Liver (tissue), 9 donors: ENCODE data around the gene MIP. TPM values are rescaled to one million over a fixed set of nuclear protein-coding genes. Genes with fewer than 3 reads are reported as not detected.

Experiments
- DNase-seq: peaks from one replicate; pipeline ENCODE4 v3.0.0-alpha.2; 2017; ENCODE audit warnings: low spot score
- H3K27ac ChIP-seq, 2 donors: one replicate each; pipeline ENCODE4 v1.7.0; 2013; ENCODE audit warnings: inconsistent platforms in 2 of 2, low read length in 2 of 2, control low read depth in 1 of 2, low read depth in 1 of 2, mild to moderate bottlenecking in 1 of 2
- H3K27me3 ChIP-seq, 4 donors: one replicate each; pipeline versions ENCODE4 v1.6.1 to v1.7.0; 2013; ENCODE audit warnings: low read length in 3 of 4, inconsistent platforms in 1 of 4, mild to moderate bottlenecking in 1 of 4, moderate library complexity in 1 of 4; ENCODE audit not compliant: control insufficient read depth in 4 of 4, insufficient read depth in 4 of 4
- H3K36me3 ChIP-seq, 4 donors: one replicate each; pipeline versions ENCODE4 v1.6.1 to v1.7.0; 2013; ENCODE audit warnings: low read length in 3 of 4, mild to moderate bottlenecking in 3 of 4, low read depth in 1 of 4, moderate library complexity in 1 of 4; ENCODE audit not compliant: control insufficient read depth in 4 of 4, insufficient read depth in 3 of 4
- H3K4me1 ChIP-seq, 4 donors: one replicate each; pipeline versions ENCODE4 v1.6.1 to v1.7.0; 2013; ENCODE audit warnings: low read length in 3 of 4, mild to moderate bottlenecking in 3 of 4, moderate library complexity in 1 of 4; ENCODE audit not compliant: control insufficient read depth in 4 of 4, insufficient read depth in 4 of 4
- H3K4me3 ChIP-seq, 3 donors: one replicate each; pipeline versions ENCODE4 v1.6.1 to v1.7.0; 2013; ENCODE audit warnings: low read length in 3 of 3, control low read depth in 1 of 3, low read depth in 1 of 3, mild to moderate bottlenecking in 1 of 3
- H3K9ac ChIP-seq, 2 donors: one replicate each; pipeline ENCODE4 v1.7.0; 2013; ENCODE audit warnings: low read length in 2 of 2, mild to moderate bottlenecking in 2 of 2, moderate library complexity in 2 of 2, control low read depth in 1 of 2, low read depth in 1 of 2
- H3K9me3 ChIP-seq, 4 donors: one replicate each; pipeline versions ENCODE4 v1.6.1 to v1.7.0; 2013; ENCODE audit warnings: low read length in 3 of 4; ENCODE audit not compliant: control insufficient read depth in 4 of 4
- EGR1 ChIP-seq, 2 donors: IDR thresholded peaks; 2 replicates each; pipeline ENCODE4 v1.6.1; 2016 to 2018; ENCODE audit warnings: antibody characterized with exemption in 2 of 2, low read depth in 2 of 2
- FOXA1 ChIP-seq: IDR thresholded peaks from 2 replicates; pipeline ENCODE4 v1.6.1; 2016; ENCODE audit warnings: antibody characterized with exemption
- FOXA2 ChIP-seq: IDR thresholded peaks from 2 replicates; pipeline ENCODE4 v1.6.1; 2016; ENCODE audit warnings: antibody characterized with exemption
- HNF4A ChIP-seq, 2 donors: conservative IDR thresholded peaks; 2 replicates each; pipeline ENCODE4 v1.6.1; 2016; ENCODE audit warnings: antibody characterized with exemption in 2 of 2, mild to moderate bottlenecking in 2 of 2
- HNF4G ChIP-seq: IDR thresholded peaks from 2 replicates; pipeline ENCODE4 v1.6.1; 2016; ENCODE audit warnings: antibody characterized with exemption
- JUND ChIP-seq, 2 donors: IDR thresholded peaks; 2 replicates each; pipeline ENCODE4 v1.6.1; 2016; ENCODE audit warnings: antibody characterized with exemption in 2 of 2
- NR2F2 ChIP-seq: IDR thresholded peaks from 2 replicates; pipeline ENCODE4 v1.6.1; 2016; ENCODE audit warnings: antibody characterized with exemption
- RAD21 ChIP-seq, 2 donors: IDR thresholded peaks; 2 replicates each; pipeline ENCODE4 v1.6.1; 2016; ENCODE audit warnings: antibody characterized with exemption in 2 of 2, mild to moderate bottlenecking in 2 of 2
- RXRA ChIP-seq, 2 donors: IDR thresholded peaks; 2 replicates each; pipeline ENCODE4 v1.6.1; 2017 to 2018; ENCODE audit warnings: antibody characterized with exemption in 2 of 2, mild to moderate bottlenecking in 1 of 2
- SP1 ChIP-seq: IDR thresholded peaks from 2 replicates; pipeline ENCODE4 v1.6.1; 2018; ENCODE audit warnings: antibody characterized with exemption, mild to moderate bottlenecking
- TAF1 ChIP-seq: conservative IDR thresholded peaks from 2 replicates; pipeline ENCODE4 v1.6.1; 2016; ENCODE audit warnings: antibody characterized with exemption, mild to moderate bottlenecking
- YY1 ChIP-seq: IDR thresholded peaks from 2 replicates; pipeline ENCODE4 v1.6.1; 2016; ENCODE audit warnings: antibody characterized with exemption, mild to moderate bottlenecking
- WGBS: extraction: QIAGEN DNeasy Blood & Tissue Kit; methylation state at CpG from one replicate; pipeline ENCODE4 v1.1.7; 2013; 5-methylcytosine and 5-hydroxymethylcytosine counted together
- polyA plus RNA-seq, 2 donors: library from polyadenylated mRNA; stranded (reverse) in 1 of 2; unstranded in 1 of 2; fragments of 200-250 nt in 1 of 2; fragments of >200 nt in 1 of 2; fragmentation: Nextera tagmentation in 1 of 2; extraction: Ambion mirVana in 1 of 2; gene quantifications; one replicate each; pipeline versions ENCODE4 v1.2.1 to v1.2.3, GENCODE V29; 2013 to 2015
- total RNA-seq, 2 donors: library from RNA; depleted of rRNA; stranded (reverse); fragments of >200 nt; gene quantifications; one replicate each; pipeline ENCODE4 v1.2.3, GENCODE V29; 2014
- TF ChIP-seq, protein P1 (sequence below): IDR thresholded peaks from 2 replicates; pipeline ENCODE4 v1.6.1; 2016; ENCODE audit warnings: antibody characterized with exemption
- TF ChIP-seq, protein P2 (sequence below): fragments of 150-350 bp; IDR thresholded peaks from 2 replicates; pipeline ENCODE4 v1.5.1; 2017; ENCODE audit warnings: improper control_type of control experiment, low read depth, low read length; ENCODE audit not compliant: missing input control
- TF ChIP-seq, protein P3 (sequence below): IDR thresholded peaks from 2 replicates; pipeline ENCODE4 v1.6.1; 2016; ENCODE audit warnings: antibody characterized with exemption
- TF ChIP-seq, protein P4 (sequence below): IDR thresholded peaks from 2 replicates; pipeline ENCODE4 v1.6.1; 2016; ENCODE audit warnings: antibody characterized with exemption, mild to moderate bottlenecking
- TF ChIP-seq, protein P5 (sequence below): IDR thresholded peaks from 2 replicates; pipeline ENCODE4 v1.6.1; 2016; ENCODE audit warnings: antibody characterized with exemption
- donor health status: healthy.
- donor health status: healthy.
- donor health status: healthy.
- donor health status: healthy.
- donor health status: healthy.

MIP gene
- total and polyA plus RNA-seq, 4 donors: 0.09 to 0.60 (median 0.39) TPM

DNA sequence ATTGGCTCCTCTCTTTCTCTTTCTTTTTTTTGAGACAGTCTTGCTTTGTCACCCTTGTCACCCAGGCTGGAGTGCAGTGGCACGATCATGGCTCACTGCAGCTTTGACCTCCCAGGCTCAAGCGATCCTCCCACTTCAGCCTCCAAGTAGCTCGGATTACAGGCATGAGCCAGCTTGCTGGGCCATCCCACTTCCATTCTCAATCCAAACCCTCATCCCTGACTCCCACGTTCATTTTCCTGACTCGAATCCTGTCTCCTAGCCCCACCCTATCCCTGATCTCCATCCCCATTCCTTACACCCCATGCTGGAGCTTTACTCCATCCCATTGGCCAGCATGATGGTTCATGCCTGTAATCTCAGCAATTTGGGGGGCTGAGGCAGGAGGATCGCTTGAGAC, 21.7 kb upstream of the MIP start:
- 80% methylated on average over 6 of the region's 6 CpGs for WGBS
- Histone ChIP-seq H3K27ac (peak overlapping the region; percentile 28 to 74), H3K36me3 (peaks cover 0 to 17% (median 15%) of the 10 kb centered on the region in 4 donors), H3K4me1 (peaks cover 3 to 56% (median 44%) of the 10 kb centered on the region in 4 donors), H3K4me3 (no peak overlapping the region), H3K27me3 (no peaks in the 10 kb centered on the region), H3K9ac (no peak overlapping the region), H3K9me3 (no peaks in the 10 kb centered on the region)
- TF ChIP-seq SP1: no peak
- TF ChIP-seq NR2F2: no peak
- TF ChIP-seq, protein P1, sequence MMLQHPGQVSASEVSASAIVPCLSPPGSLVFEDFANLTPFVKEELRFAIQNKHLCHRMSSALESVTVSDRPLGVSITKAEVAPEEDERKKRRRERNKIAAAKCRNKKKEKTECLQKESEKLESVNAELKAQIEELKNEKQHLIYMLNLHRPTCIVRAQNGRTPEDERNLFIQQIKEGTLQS: no peak
- TF ChIP-seq JUND (IDR thresholded peaks at IDR 0.05): no peak
- TF ChIP-seq, protein P2, sequence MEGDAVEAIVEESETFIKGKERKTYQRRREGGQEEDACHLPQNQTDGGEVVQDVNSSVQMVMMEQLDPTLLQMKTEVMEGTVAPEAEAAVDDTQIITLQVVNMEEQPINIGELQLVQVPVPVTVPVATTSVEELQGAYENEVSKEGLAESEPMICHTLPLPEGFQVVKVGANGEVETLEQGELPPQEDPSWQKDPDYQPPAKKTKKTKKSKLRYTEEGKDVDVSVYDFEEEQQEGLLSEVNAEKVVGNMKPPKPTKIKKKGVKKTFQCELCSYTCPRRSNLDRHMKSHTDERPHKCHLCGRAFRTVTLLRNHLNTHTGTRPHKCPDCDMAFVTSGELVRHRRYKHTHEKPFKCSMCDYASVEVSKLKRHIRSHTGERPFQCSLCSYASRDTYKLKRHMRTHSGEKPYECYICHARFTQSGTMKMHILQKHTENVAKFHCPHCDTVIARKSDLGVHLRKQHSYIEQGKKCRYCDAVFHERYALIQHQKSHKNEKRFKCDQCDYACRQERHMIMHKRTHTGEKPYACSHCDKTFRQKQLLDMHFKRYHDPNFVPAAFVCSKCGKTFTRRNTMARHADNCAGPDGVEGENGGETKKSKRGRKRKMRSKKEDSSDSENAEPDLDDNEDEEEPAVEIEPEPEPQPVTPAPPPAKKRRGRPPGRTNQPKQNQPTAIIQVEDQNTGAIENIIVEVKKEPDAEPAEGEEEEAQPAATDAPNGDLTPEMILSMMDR: no peak
- TF ChIP-seq EGR1 (IDR thresholded peaks at IDR 0.05; ENCODE audit: low read depth in 2 of 2): no peak
- no peak for TF ChIP-seq YY1
- TF ChIP-seq FOXA2: no peak
- TF ChIP-seq RXRA (IDR thresholded peaks at IDR 0.05): no peak
- TF ChIP-seq, protein P3, sequence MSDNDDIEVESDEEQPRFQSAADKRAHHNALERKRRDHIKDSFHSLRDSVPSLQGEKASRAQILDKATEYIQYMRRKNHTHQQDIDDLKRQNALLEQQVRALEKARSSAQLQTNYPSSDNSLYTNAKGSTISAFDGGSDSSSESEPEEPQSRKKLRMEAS: no peak
- no peak for TF ChIP-seq FOXA1
- TF ChIP-seq, protein P4, sequence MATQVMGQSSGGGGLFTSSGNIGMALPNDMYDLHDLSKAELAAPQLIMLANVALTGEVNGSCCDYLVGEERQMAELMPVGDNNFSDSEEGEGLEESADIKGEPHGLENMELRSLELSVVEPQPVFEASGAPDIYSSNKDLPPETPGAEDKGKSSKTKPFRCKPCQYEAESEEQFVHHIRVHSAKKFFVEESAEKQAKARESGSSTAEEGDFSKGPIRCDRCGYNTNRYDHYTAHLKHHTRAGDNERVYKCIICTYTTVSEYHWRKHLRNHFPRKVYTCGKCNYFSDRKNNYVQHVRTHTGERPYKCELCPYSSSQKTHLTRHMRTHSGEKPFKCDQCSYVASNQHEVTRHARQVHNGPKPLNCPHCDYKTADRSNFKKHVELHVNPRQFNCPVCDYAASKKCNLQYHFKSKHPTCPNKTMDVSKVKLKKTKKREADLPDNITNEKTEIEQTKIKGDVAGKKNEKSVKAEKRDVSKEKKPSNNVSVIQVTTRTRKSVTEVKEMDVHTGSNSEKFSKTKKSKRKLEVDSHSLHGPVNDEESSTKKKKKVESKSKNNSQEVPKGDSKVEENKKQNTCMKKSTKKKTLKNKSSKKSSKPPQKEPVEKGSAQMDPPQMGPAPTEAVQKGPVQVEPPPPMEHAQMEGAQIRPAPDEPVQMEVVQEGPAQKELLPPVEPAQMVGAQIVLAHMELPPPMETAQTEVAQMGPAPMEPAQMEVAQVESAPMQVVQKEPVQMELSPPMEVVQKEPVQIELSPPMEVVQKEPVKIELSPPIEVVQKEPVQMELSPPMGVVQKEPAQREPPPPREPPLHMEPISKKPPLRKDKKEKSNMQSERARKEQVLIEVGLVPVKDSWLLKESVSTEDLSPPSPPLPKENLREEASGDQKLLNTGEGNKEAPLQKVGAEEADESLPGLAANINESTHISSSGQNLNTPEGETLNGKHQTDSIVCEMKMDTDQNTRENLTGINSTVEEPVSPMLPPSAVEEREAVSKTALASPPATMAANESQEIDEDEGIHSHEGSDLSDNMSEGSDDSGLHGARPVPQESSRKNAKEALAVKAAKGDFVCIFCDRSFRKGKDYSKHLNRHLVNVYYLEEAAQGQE: no peak
- DNase-seq: no peak

DNA sequence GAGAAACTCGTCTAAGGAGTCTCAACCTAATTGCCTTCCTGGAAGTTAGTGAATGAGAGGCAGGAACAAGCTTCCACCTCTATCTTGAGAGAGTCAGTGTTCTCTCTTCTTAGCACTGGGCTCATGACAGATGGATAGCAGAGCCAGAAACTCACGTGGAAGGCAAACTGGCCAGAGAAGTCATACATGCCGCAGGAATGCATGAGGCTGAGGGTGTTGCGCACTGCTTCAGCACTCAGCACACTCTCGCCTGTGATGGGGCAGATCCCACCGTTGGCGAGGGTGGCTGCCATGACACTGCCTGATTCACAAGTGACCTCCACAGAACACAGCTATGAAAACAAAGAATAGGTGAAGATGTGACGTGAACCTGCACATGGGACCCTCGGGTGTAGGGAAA, 19.9 kb upstream of the MIP start:
- no peak for DNase-seq
- no peaks in the 10 kb centered on the region for H3K27me3 ChIP-seq
- H3K27ac ChIP-seq: no peak overlapping the region
- no peak overlapping the region for H3K4me3 ChIP-seq
- 95% methylated on average over 9 of the region's 9 CpGs for WGBS
- H3K9me3 ChIP-seq: no peaks in the 10 kb centered on the region
- TF ChIP-seq, protein P5, sequence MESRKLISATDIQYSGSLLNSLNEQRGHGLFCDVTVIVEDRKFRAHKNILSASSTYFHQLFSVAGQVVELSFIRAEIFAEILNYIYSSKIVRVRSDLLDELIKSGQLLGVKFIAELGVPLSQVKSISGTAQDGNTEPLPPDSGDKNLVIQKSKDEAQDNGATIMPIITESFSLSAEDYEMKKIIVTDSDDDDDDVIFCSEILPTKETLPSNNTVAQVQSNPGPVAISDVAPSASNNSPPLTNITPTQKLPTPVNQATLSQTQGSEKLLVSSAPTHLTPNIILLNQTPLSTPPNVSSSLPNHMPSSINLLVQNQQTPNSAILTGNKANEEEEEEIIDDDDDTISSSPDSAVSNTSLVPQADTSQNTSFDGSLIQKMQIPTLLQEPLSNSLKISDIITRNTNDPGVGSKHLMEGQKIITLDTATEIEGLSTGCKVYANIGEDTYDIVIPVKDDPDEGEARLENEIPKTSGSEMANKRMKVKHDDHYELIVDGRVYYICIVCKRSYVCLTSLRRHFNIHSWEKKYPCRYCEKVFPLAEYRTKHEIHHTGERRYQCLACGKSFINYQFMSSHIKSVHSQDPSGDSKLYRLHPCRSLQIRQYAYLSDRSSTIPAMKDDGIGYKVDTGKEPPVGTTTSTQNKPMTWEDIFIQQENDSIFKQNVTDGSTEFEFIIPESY: no peak
- TF ChIP-seq FOXA2 (no peak), NR2F2 (no peak), HNF4A (conservative IDR thresholded peaks at IDR 0.05) (no peak), EGR1 (IDR thresholded peaks at IDR 0.05; ENCODE audit: low read depth in 2 of 2) (no peak), TAF1 (no peak), YY1 (no peak), JUND (IDR thresholded peaks at IDR 0.05) (no peak), HNF4G (no peak), RAD21 (IDR thresholded peaks at IDR 0.05) (no peak)
- TF ChIP-seq, protein P3: no peak
- TF ChIP-seq, protein P1: no peak
- TF ChIP-seq, protein P4: no peak
- H3K36me3 ChIP-seq: peaks cover 0 to 20% (median 18%) of the 10 kb centered on the region in 4 donors
- peaks cover 2 to 58% (median 48%) of the 10 kb centered on the region in 4 donors for H3K4me1 ChIP-seq
- no peak overlapping the region for H3K9ac ChIP-seq
